Kidney epithelial cell (primary cell): Measurements from ENCODE around the gene PRKG1. TPM values are rescaled to one million over a fixed set of nuclear protein-coding genes. Genes with fewer than 3 reads are reported as not detected.

Experiments
- DNase-seq: peaks from one replicate; pipeline ENCODE4 v3.0.0-alpha.2; 2010; ENCODE audit warnings: low read depth
- H3K27me3 ChIP-seq: 2 replicates; pipeline ENCODE4 v1.6.0; 2011; ENCODE audit warnings: low read length; ENCODE audit not compliant: control insufficient read depth, insufficient read depth
- H3K36me3 ChIP-seq: 2 replicates; pipeline ENCODE4 v1.5.1; 2011; ENCODE audit warnings: low read length; ENCODE audit not compliant: control insufficient read depth, insufficient read depth
- H3K4me3 ChIP-seq: 2 replicates; pipeline ENCODE4 v1.5.1; 2011; ENCODE audit warnings: low read depth, mild to moderate bottlenecking, control low read depth, low read length
- total RNA-seq: library from RNA; depleted of rRNA; stranded (reverse); fragments of >200 nt; gene quantifications from 2 replicates; pipeline ENCODE4 v1.2.3, GENCODE V29; 2015
- TF ChIP-seq, protein P1 (sequence below): IDR thresholded peaks from 2 replicates; pipeline ENCODE4 v1.5.1; 2011; ENCODE audit warnings: mild to moderate bottlenecking, moderate library complexity, low read length, control low read depth, inconsistent platforms; ENCODE audit not compliant: insufficient read depth, poor library complexity, severe bottlenecking

PRKG1 gene
- total RNA-seq, 1 donor from 2014 or later = 1.3 TPM

DNA sequence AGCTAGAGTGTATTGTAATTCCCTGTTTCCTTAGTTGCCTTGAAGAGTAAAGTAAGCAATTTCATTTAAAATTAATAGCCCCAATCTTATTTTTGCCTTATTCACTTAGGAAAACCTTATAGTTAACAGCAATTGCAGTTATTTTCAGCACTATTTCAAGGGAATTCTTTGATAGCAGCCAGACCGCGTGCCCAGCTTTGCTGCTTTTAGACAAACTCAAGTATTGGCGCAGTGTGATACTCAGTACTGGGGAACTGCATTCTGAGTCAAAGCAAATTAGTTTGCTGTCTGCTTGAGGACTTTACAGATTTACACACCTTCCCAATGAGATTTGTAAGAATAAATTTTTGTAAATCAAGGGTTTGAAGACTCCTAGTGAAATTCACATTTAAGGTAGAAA, 21.2 kb downstream of the PRKG1 start:
- TF ChIP-seq, protein P1, sequence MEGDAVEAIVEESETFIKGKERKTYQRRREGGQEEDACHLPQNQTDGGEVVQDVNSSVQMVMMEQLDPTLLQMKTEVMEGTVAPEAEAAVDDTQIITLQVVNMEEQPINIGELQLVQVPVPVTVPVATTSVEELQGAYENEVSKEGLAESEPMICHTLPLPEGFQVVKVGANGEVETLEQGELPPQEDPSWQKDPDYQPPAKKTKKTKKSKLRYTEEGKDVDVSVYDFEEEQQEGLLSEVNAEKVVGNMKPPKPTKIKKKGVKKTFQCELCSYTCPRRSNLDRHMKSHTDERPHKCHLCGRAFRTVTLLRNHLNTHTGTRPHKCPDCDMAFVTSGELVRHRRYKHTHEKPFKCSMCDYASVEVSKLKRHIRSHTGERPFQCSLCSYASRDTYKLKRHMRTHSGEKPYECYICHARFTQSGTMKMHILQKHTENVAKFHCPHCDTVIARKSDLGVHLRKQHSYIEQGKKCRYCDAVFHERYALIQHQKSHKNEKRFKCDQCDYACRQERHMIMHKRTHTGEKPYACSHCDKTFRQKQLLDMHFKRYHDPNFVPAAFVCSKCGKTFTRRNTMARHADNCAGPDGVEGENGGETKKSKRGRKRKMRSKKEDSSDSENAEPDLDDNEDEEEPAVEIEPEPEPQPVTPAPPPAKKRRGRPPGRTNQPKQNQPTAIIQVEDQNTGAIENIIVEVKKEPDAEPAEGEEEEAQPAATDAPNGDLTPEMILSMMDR = no peak
- H3K36me3 ChIP-seq = no peaks in the 10 kb centered on the region
- no peaks in the 10 kb centered on the region for H3K27me3 ChIP-seq
- DNase-seq = no peak
- no peak overlapping the region for H3K4me3 ChIP-seq

DNA sequence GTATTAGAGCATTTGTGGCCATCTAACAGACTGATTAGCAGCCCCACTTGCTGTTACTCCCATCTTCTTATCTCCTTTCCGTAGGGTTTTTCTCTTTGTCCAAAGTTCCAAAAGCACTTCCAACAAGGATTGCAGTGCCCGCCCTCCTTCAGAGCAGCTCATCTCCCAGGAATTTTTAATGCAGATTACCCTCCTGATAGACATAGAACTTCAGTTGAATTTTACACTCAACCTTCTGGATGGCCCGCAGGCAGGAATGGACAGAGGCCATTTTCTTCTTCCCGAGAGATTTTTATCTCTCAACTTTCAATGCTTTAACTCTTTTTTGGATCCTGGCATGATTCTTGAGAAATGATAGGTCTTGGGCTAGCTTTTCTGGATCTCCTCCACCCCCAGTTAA, 23.3 kb downstream of the PRKG1 start:
- Histone ChIP-seq H3K4me3 (no peak overlapping the region), H3K27me3 (no peaks in the 10 kb centered on the region), H3K36me3 (no peaks in the 10 kb centered on the region)
- TF ChIP-seq, protein P1 = no peak
- no peak for DNase-seq

DNA sequence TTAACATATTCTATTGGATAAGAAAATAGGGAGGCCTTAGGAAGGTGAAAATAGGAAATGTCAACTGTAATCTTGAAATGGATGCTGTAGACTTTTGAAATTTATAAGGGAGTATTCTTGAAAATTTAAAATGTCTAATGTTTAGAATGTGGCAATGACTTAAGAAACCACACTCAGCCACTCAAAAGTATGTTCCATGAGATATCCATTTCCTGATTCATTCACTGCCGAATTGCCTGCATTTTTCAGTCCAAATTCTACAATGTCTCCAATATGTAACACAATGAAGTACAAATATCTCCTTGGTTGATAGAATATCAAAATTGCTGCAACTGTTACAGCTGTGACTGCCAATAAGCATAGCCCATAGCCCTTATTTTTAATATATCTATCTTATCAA, 25.9 kb downstream of the PRKG1 start:
- no peak overlapping the region for H3K4me3 ChIP-seq
- TF ChIP-seq, protein P1 = no peak
- no peak for DNase-seq
- no peaks in the 10 kb centered on the region for H3K27me3 ChIP-seq
- no peaks in the 10 kb centered on the region for H3K36me3 ChIP-seq

DNA sequence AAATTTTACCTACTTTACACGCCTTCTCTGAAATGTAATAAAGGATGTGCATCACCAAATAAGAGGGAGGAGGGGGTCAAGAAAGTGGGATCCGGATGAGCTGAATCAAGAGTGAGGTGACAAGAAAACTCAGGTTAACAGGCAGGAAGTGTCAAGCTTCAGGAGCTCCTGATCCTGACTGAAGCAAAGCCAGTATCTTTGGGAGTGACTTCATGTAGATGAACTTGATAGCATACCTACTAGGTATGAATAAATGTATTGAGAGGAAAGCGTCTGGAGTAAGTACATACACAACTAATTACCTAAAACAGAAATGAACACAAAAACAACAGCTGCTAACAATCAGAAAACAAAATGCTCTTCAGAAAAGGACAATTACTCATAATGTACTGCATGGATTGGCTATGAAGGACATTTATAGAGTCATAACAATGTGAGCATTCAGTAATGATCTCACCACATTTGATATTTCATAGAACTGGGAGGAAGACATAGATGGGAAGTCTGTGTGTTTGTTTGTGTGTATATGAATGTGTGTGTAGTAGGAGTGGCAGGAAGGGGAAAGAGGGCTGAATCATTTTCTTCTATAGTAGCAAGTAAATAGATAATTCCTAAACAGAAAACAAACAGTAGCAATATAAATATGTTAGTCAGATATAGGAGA, 29.4 kb downstream of the PRKG1 start:
- no peaks in the 10 kb centered on the region for H3K36me3 ChIP-seq
- no peak for DNase-seq
- TF ChIP-seq, protein P1 = no peak
- no peak overlapping the region for H3K4me3 ChIP-seq
- H3K27me3 ChIP-seq = no peaks in the 10 kb centered on the region

DNA sequence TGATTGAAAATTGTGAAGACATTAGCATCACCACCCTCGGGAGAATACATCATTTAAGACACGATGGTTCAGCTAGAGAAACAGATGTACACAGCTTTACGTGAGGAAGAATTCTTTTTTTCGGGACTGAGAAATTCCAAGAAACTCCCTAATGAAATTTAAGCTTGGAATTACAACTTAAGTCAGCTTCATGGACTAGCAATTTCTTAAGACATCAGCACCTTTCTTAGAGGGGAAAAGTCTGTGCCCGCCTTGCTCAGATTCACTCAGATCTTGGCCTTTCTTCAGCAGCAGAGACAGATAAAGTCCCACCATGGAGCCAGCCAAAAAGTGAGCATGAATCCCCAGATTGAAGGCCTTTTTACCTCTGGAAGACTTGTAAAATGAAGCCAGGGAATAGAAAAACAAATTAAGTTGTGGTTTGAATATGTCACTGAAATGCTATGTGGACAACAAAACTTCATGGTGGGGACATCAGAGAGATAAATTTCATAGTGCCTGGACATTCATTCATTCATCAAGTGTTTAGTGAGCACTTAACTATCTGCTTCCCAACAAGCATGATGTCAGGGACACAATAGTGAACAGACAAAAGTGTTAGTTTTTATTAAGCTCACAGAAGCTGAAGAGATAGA, 32.1 kb downstream of the PRKG1 start:
- no peak for DNase-seq
- no peaks in the 10 kb centered on the region for H3K27me3 ChIP-seq
- H3K4me3 ChIP-seq = no peak overlapping the region
- no peaks in the 10 kb centered on the region for H3K36me3 ChIP-seq
- TF ChIP-seq, protein P1 = no peak

DNA sequence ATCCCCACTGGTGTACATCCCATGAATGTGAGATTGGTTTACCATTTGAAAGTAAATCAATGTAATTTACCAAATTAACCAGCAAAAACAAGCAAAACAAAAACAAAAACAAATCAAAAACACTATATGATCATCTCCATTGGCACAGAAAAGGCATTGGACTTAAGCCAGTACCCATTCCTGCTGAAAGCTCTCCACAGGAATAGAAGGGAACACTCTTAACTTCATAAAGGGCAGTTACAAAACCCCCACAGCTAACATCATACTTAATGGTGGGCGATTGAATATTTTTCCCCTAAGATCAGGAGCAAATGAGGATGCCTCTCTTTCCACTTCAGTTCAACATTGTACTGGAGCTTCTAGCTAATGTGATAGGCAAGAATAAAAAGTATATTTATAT, 34.1 kb downstream of the PRKG1 start:
- H3K27me3 ChIP-seq = no peaks in the 10 kb centered on the region
- TF ChIP-seq, protein P1 = no peak
- no peak overlapping the region for H3K4me3 ChIP-seq
- DNase-seq = no peak
- H3K36me3 ChIP-seq = no peaks in the 10 kb centered on the region
